KMS-11 (cell line): Measurements from ENCODE around the gene MYO3A.

Source experiments
- H2AFZ ChIP-seq: fragments of 200-600 bp; sonication (generic); 2 replicates; pipeline ENCODE4 v1.6.1; 2016; ENCODE audit warnings: antibody characterized with exemption, mixed run types, low read depth
- H3K27ac ChIP-seq: fragments of 200-600 bp; sonication (generic); 2 replicates; pipeline ENCODE4 v1.6.1; 2016; ENCODE audit warnings: mild to moderate bottlenecking, mixed run types
- H3K27me3 ChIP-seq: fragments of 200-600 bp; sonication (generic); 2 replicates; pipeline ENCODE4 v1.6.1; 2017; ENCODE audit warnings: mild to moderate bottlenecking, low read depth, mixed run types, moderate library complexity; ENCODE audit not compliant: insufficient read depth
- H3K36me3 ChIP-seq: fragments of 200-600 bp; sonication (generic); 2 replicates; pipeline ENCODE4 v1.6.1; 2017; ENCODE audit warnings: mild to moderate bottlenecking, mixed run types; ENCODE audit not compliant: insufficient read depth
- H3K4me1 ChIP-seq: fragments of 200-600 bp; sonication (generic); 2 replicates; pipeline ENCODE4 v1.6.1; 2016; ENCODE audit warnings: mild to moderate bottlenecking, low read depth, mixed run types; ENCODE audit not compliant: poor library complexity, severe bottlenecking
- H3K4me2 ChIP-seq: fragments of 200-600 bp; sonication (generic); 2 replicates; pipeline ENCODE4 v1.7.0; 2016; ENCODE audit warnings: mild to moderate bottlenecking, mixed run types
- H3K4me3 ChIP-seq: fragments of 200-600 bp; sonication (generic); IDR thresholded peaks from 2 replicates; pipeline ENCODE4 v1.6.1; 2017; ENCODE audit warnings: low read depth, low read length, mixed read lengths; ENCODE audit not compliant: insufficient read depth
- H3K79me2 ChIP-seq: fragments of 200-600 bp; sonication (generic); 2 replicates; pipeline ENCODE4 v1.6.1; 2016; ENCODE audit warnings: low read depth, mixed run types; ENCODE audit not compliant: insufficient read depth
- H3K9ac ChIP-seq: fragments of 200-600 bp; sonication (generic); 2 replicates; pipeline ENCODE4 v1.6.1; 2016; ENCODE audit warnings: mild to moderate bottlenecking, mixed run types
- H4K20me1 ChIP-seq: fragments of 200-600 bp; sonication (generic); 2 replicates; pipeline ENCODE4 v1.6.1; 2016; ENCODE audit warnings: mild to moderate bottlenecking, mixed run types; ENCODE audit not compliant: insufficient read depth
- CTCF ChIP-seq: fragments of 200-600 bp; sonication (generic); conservative IDR thresholded peaks from 2 replicates; pipeline ENCODE4 v1.6.1; 2017; ENCODE audit warnings: low read depth, mild to moderate bottlenecking, antibody characterized with exemption, low read length, moderate library complexity, mixed read lengths

The MYO3A gene

GRCh38 chr10:26199841-26200240, 265.8 kb downstream of the MYO3A start:
- H2AFZ ChIP-seq = no peak overlapping the region
- no peak overlapping the region for H3K4me2 ChIP-seq
- H3K27ac ChIP-seq = no peak overlapping the region
- no peaks in the 10 kb centered on the region for H3K36me3 ChIP-seq
- H3K4me3 ChIP-seq = no peak overlapping the region
- H3K4me1 ChIP-seq = no peaks in the 10 kb centered on the region
- no peak overlapping the region for H3K9ac ChIP-seq
- no peaks in the 10 kb centered on the region for H3K27me3 ChIP-seq
- H3K79me2 ChIP-seq = no peaks in the 10 kb centered on the region
- no peaks in the 10 kb centered on the region for H4K20me1 ChIP-seq
- no peak for TF ChIP-seq CTCF

- Histone ChIP-seq H4K20me1 (no peaks in the 10 kb centered on the region), H3K36me3 (no peaks in the 10 kb centered on the region), H3K4me3 (no peak overlapping the region), H3K79me2 (no peaks in the 10 kb centered on the region), H3K9ac (no peak overlapping the region), H3K27ac (no peak overlapping the region), H3K27me3 (no peaks in the 10 kb centered on the region), H3K4me2 (no peak overlapping the region), H2AFZ (no peak overlapping the region), H3K4me1 (no peaks in the 10 kb centered on the region)
- TF ChIP-seq CTCF = no peak
Observed at GRCh38 chr10:26205223-26205622, 271.2 kb downstream of the MYO3A start.

- TF ChIP-seq CTCF = no peak
- Histone ChIP-seq H3K36me3 (no peaks in the 10 kb centered on the region), H2AFZ (no peak overlapping the region), H3K79me2 (no peaks in the 10 kb centered on the region), H3K27ac (no peak overlapping the region), H3K9ac (no peak overlapping the region), H3K4me2 (no peak overlapping the region), H3K27me3 (no peaks in the 10 kb centered on the region), H4K20me1 (no peaks in the 10 kb centered on the region), H3K4me1 (no peaks in the 10 kb centered on the region), H3K4me3 (no peak overlapping the region)
Observed at GRCh38 chr10:26211781-26212444, 277.9 kb downstream of the MYO3A start.

- Histone ChIP-seq H3K27ac (no peak overlapping the region), H3K4me3 (no peak overlapping the region), H3K36me3 (no peaks in the 10 kb centered on the region), H3K79me2 (no peaks in the 10 kb centered on the region), H3K9ac (no peak overlapping the region), H3K27me3 (no peaks in the 10 kb centered on the region), H3K4me2 (no peak overlapping the region), H4K20me1 (no peaks in the 10 kb centered on the region), H2AFZ (no peak overlapping the region), H3K4me1 (no peaks in the 10 kb centered on the region)
- no peak for TF ChIP-seq CTCF
Observed at GRCh38 chr10:26212511-26212910, 278.5 kb downstream of the MYO3A start.
